Suppressor macrophage treated with lipopolysaccharide for 1 hour (primary cell): ENCODE measurements around the gene SNX24.
"Not testable (repeated sequence)": the region's sequence is repeated elsewhere in the genome, so short reads cannot be mapped to it uniquely, and the experiment has no call there.

Experiments used
- DNase-seq, 3 donors: peaks; one replicate each; pipeline ENCODE4 v3.0.0-alpha.2; 2020 to 2022

The SNX24 gene

DNA sequence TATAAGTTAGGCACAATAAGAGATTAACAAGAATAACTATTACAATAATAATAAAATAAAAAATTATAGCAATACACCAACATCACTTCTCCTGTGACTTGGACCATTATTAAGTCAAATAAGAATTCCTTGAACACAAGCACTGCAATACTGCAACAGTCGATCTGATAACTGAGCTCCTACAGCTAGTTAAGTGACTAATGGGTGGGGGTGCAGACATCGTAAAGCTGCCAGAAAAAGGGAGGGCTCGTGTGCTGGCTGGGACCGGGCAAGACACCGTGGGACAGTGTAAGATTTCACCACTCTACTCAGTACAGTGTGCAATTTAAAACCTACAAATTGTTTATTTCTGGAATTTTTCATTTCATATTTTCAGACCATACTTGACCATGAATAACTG lies 78.8 kb downstream of the SNX24 start:
- DNase-seq = no peak

DNA sequence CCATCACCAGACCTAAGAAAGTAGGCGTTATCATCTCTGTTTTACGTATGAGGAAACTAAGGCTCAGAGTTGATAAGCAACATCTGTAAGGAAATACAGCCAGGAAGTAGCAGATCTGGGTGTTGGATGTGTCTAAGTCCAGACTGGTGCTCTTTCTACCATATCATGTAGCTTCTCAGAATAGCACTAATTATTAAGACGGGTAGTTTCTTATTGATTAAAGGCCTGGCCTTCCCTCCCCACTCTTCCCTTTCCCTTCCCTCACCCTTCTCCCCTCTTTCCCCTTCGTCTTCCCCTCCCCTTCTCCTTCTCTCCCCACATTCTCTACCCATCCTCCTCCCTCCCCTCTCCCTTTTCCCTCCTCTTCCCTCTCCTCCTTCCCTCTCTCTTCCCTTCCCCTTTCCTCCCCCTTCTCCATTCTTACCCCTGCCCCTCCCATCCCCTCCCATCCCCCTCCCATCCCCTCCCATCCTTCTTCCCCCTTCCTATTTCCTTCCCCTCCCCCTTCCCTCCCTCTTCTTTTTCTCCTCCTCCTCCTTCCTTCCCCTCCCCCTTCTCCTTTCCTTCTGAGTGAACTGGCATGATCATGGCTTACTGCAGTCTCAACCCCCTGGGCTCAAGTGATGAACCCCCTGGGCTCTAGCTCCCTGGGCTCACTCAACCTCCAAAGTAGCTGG lies 79.4 kb downstream of the SNX24 start:
- DNase-seq = no peak

DNA sequence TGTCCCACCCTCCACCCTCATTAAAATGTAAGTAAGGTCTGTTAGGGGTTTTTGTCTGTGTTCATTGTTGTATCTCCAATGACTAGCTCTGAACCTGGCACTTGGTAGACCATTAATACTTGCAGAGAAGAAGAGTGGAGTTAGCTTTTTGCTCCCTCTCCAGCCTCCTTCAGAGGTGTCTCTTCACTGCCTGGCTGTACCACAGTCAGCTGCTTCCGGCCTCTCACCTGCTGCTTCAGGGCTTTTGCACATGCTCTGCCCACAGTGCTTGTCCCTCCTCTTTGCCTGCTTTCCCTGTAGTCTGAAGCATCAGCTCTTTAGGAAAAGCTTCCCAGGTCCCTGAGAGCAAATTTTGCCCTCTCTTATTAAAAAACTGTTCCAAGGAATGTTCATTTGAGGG lies 83.6 kb downstream of the SNX24 start:
- DNase-seq = no peak

DNA sequence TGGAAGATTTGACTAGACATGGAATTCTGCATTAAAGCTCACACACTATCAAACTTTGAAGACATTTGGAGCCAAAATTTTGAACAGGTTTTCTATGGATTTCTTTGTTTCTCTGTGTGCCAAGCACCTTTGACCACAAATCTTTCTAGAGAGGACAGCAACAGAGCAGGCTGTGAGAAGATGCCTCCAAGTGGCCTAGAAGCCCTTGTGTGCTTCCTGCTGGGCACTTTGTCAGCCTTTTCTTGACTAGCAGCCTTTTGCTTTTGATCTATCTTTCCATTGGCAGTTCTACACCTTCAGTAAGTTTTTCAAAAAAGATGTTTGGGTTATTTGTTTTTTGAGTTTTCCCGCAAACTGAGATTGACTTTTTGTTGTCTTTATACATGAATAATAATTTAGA lies 84.6 kb downstream of the SNX24 start:
- DNase-seq = no peak

DNA sequence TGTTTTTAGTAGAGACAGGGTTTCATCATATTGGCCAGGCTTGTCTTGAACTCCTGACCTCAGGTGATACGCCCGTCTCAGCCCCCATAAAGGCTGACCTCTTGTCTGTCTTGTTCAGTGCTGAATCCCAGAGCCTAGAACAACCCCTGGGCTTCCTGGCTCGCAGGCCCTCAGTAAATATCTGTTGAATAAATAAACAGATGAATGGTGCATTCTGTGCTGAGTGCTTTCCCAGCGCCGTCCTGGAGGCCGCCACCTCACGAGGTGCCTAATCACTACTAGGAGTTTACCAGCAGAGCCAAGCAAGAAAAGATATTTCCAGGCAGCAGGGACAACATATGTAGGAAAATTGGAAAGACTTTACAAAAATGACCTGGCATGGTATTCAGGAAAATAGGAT lies 88.5 kb downstream of the SNX24 start:
- no peak for DNase-seq

DNA sequence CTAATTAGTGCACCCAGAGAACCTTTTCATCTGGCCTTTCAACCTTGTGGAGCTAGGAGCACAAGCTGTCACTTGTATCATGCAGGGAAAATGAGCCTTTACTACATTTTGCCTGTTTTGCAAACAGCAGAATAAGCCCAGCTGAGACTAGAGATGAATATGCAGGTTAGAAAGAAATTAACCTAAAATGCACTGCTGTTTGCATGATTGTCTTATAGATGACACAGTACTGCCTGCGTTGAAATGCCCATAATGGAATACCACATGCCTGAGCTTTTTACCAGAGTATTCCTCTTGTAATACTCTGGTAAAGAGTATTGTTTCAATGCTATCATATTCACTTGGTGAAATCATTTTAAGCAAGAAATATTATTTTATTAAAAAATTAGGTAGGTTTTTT lies 90.7 kb downstream of the SNX24 start:
- no peak for DNase-seq

DNA sequence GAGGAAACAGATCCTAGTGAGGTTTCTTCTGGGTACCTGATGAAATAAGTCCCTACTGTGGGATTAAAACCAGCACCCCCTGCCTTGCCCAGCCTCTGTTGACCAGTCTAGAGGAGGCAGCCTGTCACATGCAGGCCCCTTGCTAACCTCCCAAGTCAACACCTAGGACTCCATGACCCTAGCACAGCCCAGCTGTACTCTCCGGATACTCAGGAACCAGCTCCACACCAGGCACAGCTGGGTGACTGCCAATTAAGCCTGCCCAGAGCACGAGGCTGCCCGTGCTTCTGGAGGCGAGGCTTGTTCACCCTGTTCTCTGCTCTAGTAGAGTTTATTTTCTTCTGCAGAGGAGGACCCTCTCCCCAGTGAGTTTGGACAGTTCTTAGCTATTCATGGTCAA lies 92.5 kb downstream of the SNX24 start:
- no peak for DNase-seq

DNA sequence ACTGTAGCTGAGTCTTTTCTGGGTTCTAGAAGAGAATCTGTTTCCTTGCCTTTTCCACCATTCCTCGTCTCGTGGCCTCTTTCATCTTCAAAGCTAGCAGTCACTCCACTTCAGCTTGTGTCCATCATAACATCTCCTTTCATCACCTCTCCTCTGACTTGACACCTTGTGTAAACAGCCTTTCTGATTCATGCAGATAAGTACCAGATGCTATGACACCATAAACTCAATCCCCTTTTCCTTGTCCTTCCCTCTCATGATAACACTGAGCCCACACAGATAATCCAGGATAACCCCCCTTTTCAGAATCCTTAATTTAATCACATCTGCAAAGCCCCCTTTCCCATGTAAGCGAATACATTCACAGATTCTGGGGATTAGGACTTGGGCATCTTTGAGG lies 95.5 kb downstream of the SNX24 start:
- DNase-seq = no peak

DNA sequence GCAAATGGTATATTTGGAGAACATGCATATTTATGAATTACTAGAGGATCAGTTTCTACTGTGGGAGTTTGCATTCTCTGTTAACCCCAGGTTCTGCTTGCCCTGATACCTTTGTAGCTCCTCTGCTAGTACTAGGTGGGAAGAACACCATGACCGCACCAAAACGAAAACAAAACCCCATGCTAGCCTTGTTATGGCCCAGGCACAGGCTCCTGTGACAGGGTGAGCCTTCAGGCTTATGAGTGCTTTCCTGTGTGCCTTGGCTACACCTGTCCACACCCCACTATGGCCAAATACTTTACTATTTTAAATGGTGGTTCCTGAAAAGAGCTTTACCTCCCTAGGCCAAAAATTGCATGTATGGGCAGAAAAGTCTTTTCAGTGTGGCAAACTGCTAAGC lies 96.3 kb downstream of the SNX24 start:
- no peak for DNase-seq

DNA sequence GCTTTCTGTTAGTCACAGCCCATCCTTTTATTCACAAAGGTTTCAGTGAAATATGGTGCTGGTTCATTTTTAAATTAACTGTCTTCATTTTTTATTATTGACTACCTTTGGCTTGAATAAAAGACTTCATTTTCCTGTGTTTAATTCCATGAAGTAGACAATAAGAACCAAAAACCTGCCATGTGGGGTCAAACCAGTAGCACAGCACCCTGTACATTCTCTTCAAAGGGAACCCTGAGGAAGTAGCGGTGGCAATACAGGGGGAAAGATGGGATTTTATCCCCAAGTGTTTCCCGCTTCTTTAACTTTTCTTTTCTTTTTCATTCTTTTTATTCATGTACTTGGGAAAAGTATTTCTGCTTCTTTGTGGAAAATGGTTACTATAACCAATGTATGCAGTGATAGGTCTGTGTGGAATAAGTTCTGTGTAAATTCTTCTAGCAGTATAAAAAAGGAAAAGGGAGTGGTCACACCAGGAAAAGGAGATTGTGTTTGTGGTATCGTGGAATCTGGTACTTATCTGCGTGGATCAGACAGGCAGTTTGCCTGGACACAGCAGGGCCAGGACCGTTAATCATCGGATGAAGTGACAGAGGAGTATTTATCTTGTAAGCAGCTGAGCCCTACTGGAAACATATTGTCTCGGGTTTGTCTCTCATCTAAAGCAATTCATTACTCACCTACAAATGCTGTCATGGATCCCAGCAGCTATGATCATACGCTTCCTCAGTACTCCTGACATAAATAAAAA lies 96.9 kb downstream of the SNX24 start:
- peak in 1 of 3 donors; percentile 3 for DNase-seq

DNA sequence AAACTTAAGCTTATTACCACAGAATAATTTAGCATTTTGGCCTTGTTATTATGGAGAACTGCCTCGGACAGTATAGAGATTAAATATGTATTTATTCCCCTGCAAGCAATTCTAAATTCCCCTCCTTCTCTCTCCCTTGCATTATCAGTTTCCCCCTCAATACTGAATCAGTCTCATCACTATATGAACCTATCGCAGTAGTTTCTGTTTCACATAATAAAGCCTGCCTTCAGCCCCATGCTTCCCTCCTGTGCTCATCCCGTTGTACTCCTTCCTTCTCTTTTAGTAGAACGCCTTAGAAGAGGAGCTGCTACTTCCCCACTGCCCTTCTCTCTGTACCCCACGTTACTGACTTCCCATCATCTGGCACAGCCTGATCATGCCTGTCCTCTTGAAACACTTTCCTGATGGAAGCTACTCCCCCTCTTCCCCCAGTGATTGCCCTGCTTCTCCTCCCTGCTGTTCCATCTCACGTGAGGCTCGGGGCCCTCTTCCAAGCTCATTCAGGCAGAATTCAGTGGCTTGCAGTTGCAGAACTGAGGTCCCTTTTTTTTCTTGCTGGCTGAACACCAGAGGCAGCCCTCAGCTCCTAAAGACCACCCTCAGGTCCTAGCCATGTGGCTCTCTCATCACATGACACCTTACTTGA lies 97.8 kb downstream of the SNX24 start:
- DNase-seq = peak; percentile 16 to 28 (median 22)

DNA sequence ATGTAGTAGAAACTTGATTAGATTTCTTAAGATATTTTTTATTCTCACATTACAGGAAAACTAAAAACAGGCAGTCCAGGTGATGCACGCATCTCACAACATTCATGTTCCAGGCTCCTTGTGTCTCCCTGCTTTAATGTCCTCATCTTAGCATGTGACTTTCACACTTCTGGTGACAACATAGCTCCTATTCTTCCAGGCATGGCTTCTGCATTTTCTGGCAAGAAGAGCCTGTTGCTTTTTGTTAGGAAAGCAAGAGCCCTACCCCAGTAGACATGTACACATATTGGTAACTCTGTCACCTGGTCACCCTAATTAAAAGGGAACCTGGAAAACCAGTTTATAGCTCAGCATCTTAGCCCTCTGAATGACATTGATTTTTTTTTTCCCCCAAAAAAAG lies 98.6 kb downstream of the SNX24 start:
- DNase-seq = peak; percentile 15 to 28 (median 23)

DNA sequence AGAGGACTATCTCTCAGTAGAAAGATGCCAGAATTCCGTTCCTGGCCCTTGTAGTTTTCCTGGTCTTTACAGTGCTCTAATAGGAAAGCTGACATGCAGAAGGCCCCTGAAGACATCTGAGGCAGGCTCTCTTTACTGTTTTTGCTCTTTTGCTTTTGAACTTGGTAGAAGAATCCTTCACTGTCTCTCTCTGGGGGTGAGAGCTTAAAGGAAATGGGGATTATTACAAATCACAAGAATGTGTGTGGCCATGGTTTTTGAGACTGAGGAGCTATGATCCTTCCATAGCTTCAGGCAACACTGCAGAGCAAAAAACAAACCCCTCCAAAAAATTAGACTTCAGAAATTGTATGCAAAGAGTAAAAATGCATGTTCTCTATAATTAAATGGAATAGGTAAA lies 102.0 kb downstream of the SNX24 start:
- DNase-seq = no peak

DNA sequence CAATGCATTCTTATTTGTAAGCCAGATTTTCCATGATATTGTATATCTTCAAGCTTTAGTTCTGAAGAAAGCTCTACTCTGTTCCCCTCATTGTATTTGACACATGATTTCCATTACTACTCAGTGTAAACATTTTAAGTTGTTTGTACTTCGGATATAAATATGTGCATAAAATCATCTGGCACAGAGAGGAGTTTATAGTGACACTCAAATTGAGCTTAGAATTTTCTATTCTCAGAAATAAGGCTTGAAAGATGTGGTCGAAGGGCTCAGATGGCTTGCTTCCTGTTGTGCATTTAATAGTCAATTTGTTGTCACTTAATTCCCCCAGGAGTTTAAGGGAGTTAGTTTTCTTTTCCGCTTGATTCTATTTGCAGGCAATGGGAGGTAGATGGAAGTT lies 102.4 kb downstream of the SNX24 start:
- no peak for DNase-seq

DNA sequence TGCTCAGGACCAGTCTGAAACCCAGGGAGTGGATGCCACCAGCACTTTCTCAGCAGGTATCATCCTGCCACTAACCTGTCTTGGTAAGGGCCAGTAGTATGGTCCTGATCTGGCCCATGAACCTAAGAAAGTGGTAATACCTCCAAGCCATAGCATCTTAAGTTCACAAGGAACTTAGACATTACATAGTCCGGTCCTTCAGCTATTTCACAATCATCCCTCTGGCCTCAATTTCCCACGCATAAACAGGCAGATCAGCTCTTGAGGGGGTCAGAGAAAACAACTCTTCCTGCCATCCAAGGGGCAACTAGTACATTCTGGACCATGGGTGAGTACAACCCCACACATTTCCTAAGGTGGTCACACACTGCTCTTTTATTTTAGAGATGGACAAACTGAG lies 102.9 kb downstream of the SNX24 start:
- DNase-seq = no peak

DNA sequence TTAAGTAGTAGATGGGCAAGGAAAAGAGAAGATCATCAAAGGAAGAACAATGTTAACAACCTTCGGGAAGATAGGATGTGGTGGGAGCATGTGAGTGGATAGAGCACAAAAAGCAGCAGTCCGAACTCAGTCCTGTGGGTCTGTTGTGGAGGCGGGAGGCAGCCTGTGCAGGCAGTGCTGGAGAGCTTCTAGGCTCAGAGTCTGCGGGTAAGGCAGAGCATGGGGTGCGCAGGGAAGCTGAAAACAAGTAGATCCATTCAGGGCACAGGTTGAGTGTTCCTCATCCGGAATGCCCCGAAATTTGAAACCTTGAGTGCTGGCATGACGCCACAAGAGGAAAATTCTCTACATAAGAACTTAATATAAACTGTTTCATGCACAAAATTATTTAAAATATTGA lies 106.2 kb downstream of the SNX24 start:
- DNase-seq = no peak

DNA sequence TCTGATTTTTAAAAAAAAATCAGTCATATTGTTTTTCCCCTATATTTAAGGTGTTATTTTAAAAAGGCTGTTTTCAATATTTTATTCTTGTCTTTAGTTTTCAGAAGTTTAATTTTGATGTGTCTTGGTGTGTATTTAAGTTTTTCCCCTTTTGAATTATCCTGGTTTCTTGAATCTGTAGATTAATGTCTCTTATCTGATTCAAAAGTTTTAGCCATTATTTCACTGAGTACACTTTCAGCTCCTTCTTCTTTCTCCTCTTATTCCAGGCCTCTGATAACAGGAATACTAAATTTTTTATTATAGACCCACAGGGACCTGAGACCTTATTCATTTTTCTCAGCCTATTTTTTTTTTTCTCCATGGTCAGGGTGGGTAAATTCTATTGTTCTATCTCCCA lies 109.3 kb downstream of the SNX24 start:
- DNase-seq = no peak

DNA sequence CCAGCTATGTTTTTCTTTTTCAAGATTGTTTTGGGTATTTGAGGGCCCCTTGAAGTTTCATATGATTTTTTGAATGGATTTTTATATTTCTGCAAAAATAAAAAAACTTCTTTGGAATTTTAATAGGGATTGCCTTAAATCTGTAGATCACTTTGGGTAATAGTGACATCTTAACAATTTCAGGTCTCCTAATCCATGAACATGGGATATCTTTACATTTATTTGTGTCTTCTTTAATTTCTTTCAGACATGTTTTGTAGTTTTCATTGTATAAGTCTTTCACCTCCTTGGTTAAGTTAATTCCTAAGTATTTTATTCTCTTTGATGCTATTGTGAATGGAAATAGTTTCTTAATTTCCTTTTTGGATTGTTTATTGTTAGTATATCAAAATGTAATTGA lies 112.0 kb downstream of the SNX24 start:
- DNase-seq = no peak

DNA sequence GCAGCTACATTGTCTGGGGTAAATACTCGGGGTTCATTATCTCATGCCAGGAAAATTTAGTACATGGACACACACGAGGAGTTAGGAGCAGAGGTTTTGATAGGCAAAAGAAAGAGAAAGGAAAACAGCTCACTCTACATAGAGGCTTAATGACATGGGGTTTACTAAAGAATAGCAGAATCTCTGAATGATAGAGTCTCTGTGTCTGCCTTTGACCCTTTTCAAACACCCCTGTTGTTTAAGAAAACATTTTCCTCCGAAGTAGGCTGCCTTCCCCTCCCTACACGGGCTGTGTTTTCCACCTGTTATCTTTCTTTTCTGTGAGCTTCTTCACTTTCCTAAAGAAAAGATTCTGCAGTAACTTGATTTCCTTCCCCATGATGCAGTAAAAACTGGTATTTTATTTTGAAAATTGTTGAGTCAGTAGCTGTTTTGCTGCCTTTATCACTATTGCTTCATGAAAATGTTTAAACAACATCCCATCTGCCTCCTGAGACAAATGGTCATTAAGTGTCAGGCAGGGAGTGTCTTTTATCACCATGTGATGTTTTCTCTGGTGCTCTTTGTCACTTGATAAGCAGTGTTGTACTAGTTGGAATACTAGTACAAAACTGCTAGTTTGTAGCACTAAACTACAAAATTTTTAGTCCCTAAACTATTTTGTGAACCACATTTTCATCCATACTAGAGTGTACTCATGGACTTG lies 114.5 kb downstream of the SNX24 start:
- no peak for DNase-seq

DNA sequence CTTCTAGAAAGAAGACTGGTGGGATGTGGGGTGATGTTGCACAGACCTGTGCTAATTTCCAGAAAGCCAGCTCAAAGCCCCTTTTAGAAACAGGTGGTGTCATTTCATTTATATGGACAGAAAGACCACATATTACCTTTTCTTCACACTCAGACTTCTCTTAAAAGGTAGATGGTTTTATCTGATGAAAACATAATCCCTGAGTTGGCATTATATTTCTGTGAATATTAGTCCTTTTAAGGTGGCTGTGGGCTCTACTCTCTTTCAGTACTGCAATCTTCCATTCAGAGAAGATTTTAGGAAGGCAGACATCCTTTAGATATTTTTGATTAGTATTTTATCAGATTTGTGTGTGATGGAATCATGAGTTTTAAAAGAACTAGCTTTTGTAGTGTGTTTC lies 117.9 kb downstream of the SNX24 start:
- DNase-seq = no peak

DNA sequence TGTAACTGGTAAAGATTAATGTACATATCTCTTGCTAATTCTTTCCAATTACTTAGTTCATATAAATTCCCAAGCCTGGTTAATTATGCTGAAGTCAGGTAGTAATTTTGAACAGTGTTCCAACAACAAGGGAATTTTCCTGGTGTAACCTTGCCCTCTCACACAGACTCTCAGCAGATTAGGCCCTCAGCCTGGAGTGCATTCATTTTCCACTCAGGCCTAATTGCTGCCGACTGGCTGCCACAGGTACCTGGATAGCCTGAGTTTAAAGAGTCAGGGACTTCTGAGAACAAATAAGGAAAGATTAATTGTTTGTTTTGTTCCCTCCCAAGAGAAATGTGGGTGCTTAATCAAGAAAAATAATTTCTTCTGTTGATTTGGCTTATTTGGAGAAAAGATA lies 119.7 kb downstream of the SNX24 start:
- no peak for DNase-seq

DNA sequence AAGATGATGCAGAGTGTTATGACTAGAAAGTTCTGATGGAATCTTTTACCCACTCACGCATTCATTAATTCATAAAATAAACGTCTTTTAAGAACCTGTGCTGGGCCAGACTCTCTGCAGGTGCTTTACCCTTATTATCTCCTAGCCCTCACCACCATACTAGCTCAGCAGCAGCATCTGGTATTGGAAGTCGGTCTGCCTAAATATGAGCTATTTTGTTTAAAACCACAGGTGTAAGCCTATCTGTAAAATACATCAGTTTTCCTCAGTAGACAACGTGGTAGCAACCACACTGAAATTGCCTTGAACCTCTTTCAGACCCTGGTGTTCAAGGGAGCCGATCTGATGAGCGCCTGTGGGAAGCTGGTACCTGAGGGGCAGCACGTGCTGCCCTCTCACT lies 121.7 kb downstream of the SNX24 start:
- no peak for DNase-seq

DNA sequence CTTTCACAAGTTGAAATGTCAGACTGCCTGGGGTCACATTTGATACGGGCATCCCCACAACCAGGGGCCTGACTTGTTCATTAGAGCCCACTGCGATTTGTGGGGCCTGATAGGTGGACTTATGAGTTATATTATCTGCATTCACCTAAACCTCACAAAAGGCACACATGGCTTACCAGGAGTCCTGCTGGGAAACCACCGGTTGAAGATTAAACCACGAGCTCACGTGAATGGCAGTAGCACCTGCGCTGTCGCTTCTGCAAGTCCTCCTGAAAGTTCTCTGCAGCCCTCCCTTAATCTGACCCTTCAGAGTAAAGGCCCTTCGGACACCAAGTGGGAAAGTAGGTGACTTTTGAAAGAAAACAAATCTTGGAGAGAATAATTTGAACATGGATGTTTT lies 122.2 kb downstream of the SNX24 start:
- no peak for DNase-seq

DNA sequence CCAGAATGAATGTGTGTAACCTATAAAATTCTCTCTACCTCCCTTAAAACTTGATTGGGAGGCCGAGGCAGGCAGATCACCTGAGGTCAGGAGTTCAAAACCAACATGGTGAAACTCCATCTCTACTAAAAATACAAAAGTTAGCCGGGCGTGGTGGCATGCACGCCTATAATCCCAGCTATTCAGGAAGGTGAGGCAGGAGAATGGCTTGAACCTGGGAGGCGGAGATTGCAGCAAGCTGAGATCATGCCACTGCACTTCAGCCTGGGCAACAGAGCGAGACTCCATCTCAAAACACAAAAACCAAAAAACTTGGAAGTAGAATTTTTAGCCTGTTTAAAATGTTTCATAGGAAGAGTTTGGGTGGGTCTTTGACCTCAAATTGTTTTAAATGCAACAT lies 122.6 kb downstream of the SNX24 start:
- not testable (repeated sequence) for DNase-seq
